Peyer's patch (tissue), 4 donors: ENCODE data around the gene SCRT2. TPM values are rescaled to one million over a fixed set of nuclear protein-coding genes. Genes with fewer than 3 reads are reported as not detected.

Experiments used
- DNase-seq, 3 donors: peaks; one replicate each; pipeline ENCODE4 v3.0.0-alpha.2; 2017 to 2019
- H3K27ac ChIP-seq, 4 donors: fragments of 200-600 bp; sonication (generic); one replicate each; pipeline ENCODE4 v1.5.1; 2016 to 2019
- H3K27me3 ChIP-seq, 2 donors: fragments of 200-600 bp; sonication (generic); one replicate each; pipeline ENCODE4 v1.5.1; 2019
- H3K36me3 ChIP-seq, 3 donors: fragments of 200-600 bp; sonication (generic); one replicate each; pipeline ENCODE4 v1.5.1; 2016 to 2019
- H3K4me1 ChIP-seq, 4 donors: fragments of 200-600 bp; sonication (generic); one replicate each; pipeline ENCODE4 v1.5.1; 2016 to 2019
- H3K4me3 ChIP-seq, 4 donors: fragments of 200-600 bp; sonication (generic); 1 replicate in 3 of 4; 2 replicates in 1 of 4; pipeline ENCODE4 v1.5.1; 2016 to 2019; ENCODE audit warnings: mild to moderate bottlenecking in 1 of 4
- H3K9me3 ChIP-seq, 4 donors: fragments of 200-600 bp; sonication (generic); one replicate each; pipeline ENCODE4 v1.5.1; 2016 to 2019; ENCODE audit warnings: mild to moderate bottlenecking in 1 of 4
- POLR2A ChIP-seq, 2 donors: fragments of 450-650 bp; IDR thresholded peaks; one replicate each; pipeline ENCODE4 v1.5.1; 2017; ENCODE audit warnings: antibody characterized with exemption in 2 of 2, mild to moderate bottlenecking in 2 of 2, moderate library complexity in 2 of 2
- total RNA-seq, 4 donors: library from RNA; depleted of rRNA; stranded (reverse); fragments of >200 nt; gene quantifications; one replicate each; pipeline ENCODE4 v1.1.0, GENCODE V29; 2016
- TF ChIP-seq, protein P1 (sequence below), 6 experiments: fragments of 450-650 bp in 4 of 6; fragments of 200-600 bp in 2 of 6; sonication (generic) in 1 of 6; IDR thresholded peaks; one replicate each; pipeline ENCODE4 v1.5.1; 2017 to 2019; ENCODE audit warnings: antibody characterized with exemption in 6 of 6, mild to moderate bottlenecking in 3 of 6, moderate library complexity in 1 of 6

SCRT2 gene
- total RNA-seq, 4 donors from 2014 or later: not detected

DNA sequence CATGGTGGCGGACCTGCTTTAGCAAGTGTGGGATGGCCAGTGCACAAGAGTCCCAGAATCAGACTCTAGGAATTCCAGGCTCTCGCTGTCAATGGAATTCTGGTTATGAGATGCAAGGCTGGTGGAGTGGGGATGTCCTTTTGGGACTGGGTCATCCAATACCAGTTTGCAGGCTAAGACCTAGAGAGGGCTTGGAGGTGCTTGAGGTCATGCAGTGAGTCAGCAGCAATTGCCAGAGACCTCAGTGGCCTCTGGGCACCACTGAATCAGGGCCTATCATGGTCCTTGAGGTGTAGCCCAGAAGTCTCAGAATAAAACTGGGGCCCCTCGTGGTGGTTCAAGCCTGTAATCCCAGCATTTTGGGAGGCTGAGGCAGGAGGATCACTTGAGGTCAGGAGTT, 1.4 kb upstream of the SCRT2 start:
- TF ChIP-seq, protein P1, sequence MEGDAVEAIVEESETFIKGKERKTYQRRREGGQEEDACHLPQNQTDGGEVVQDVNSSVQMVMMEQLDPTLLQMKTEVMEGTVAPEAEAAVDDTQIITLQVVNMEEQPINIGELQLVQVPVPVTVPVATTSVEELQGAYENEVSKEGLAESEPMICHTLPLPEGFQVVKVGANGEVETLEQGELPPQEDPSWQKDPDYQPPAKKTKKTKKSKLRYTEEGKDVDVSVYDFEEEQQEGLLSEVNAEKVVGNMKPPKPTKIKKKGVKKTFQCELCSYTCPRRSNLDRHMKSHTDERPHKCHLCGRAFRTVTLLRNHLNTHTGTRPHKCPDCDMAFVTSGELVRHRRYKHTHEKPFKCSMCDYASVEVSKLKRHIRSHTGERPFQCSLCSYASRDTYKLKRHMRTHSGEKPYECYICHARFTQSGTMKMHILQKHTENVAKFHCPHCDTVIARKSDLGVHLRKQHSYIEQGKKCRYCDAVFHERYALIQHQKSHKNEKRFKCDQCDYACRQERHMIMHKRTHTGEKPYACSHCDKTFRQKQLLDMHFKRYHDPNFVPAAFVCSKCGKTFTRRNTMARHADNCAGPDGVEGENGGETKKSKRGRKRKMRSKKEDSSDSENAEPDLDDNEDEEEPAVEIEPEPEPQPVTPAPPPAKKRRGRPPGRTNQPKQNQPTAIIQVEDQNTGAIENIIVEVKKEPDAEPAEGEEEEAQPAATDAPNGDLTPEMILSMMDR (IDR thresholded peaks at IDR 0.05): no peak
- TF ChIP-seq POLR2A (IDR thresholded peaks at IDR 0.05): no peak
- peaks cover 0 to 14% (median 8%) of the 10 kb centered on the region in 4 donors for H3K4me1 ChIP-seq
- no peak overlapping the region for H3K27ac ChIP-seq
- no peaks in the 10 kb centered on the region for H3K9me3 ChIP-seq
- H3K27me3 ChIP-seq: peaks cover 0 to 15% of the 10 kb centered on the region in 2 donors
- H3K36me3 ChIP-seq: no peaks in the 10 kb centered on the region
- no peak overlapping the region for H3K4me3 ChIP-seq
- DNase-seq: no peak

DNA sequence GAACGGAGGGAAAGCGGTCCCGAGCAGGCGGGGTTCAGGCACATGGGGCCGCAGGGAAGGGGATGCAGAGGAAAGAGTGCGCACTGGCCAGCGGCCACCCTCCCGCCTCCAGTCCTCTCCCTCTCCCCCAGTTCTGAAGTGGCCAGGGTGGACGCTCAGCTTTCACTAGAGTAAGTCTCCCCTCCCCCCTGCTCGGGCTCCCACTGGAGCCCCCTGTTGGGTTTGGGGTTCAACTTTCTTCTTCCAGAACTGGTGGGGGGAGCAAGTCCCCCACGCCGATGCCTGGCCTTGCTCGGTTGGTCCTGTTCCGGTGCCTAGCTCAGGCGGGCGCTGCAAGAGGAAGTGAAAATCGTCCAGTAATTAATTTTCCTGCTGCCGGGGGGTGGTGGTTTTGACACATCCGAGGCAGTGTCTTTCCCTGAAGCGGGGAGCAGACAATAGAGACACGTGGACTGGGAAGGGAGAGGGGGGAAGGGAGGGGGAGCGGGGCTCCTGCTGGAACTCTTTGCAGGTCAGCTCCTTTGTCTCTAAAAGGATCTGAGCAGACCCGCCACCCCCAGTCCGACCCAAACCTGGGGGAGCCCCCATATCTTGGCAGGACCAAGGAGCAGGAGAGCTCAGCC, 824 bp upstream of the SCRT2 start:
- H3K9me3 ChIP-seq: no peaks in the 10 kb centered on the region
- H3K4me1 ChIP-seq: peaks cover 0 to 14% (median 8%) of the 10 kb centered on the region in 4 donors
- no peak overlapping the region for H3K4me3 ChIP-seq
- H3K27me3 ChIP-seq: peaks cover 0 to 15% of the 10 kb centered on the region in 2 donors
- no peak for TF ChIP-seq POLR2A (IDR thresholded peaks at IDR 0.05)
- TF ChIP-seq, protein P1 (IDR thresholded peaks at IDR 0.05): no peak
- DNase-seq: peak in 1 of 3 donors; percentile 49
- no peak overlapping the region for H3K27ac ChIP-seq
- H3K36me3 ChIP-seq: no peaks in the 10 kb centered on the region

DNA sequence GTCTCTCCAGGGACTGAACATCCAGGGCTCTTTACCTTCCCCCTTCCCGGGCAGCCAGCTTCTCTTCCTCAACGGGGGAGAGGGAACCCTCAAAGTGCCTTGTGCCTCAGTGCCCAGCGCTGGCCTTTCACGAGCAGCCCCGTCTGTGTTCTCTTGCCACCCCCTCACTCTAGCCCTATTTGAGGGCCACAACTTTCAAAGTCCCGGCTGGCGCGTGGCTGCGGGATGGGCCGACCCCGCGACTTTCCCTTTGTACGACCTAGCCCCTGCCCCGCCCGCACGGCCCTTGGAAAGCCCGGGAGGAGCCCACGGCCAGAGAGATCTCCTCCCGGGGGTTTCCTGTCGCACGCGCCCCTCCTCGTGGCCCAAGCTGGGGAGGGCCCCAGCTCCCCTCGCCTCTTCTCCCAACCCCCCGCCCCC, 559 bp downstream of the SCRT2 start:
- Histone ChIP-seq H3K4me3 (no peak overlapping the region), H3K9me3 (no peaks in the 10 kb centered on the region), H3K4me1 (peaks cover 0 to 14% (median 8%) of the 10 kb centered on the region in 4 donors), H3K27me3 (peaks cover 0 to 15% of the 10 kb centered on the region in 2 donors), H3K27ac (no peak overlapping the region), H3K36me3 (no peaks in the 10 kb centered on the region)
- TF ChIP-seq, protein P1 (IDR thresholded peaks at IDR 0.05): no peak
- TF ChIP-seq POLR2A (IDR thresholded peaks at IDR 0.05): no peak
- no peak for DNase-seq

DNA sequence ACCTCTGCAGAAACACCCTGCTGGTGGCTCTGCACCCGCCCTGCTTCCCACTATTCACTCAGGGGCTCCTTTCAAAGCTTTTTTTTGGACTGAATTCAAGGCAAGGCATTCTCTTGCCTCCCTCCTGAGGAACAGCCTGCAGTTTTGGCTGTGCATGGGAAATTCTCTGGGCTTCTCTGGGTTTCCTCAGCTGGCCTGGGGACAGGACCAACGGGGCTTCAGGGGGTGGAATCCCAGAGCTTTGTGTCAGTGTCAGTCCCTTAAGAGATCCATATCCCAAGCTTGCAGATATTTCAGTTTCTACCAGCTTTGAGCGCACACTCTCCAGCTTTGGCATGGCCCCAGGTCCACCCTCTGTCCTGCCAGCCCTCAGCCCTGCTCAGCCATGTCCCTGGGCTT, 2.0 kb downstream of the SCRT2 start:
- Histone ChIP-seq H3K27me3 (peaks cover 0 to 15% of the 10 kb centered on the region in 2 donors), H3K36me3 (no peaks in the 10 kb centered on the region), H3K27ac (no peak overlapping the region), H3K4me3 (no peak overlapping the region), H3K4me1 (peaks cover 0 to 14% (median 8%) of the 10 kb centered on the region in 4 donors), H3K9me3 (no peaks in the 10 kb centered on the region)
- DNase-seq: no peak
- no peak for TF ChIP-seq POLR2A (IDR thresholded peaks at IDR 0.05)
- TF ChIP-seq, protein P1 (IDR thresholded peaks at IDR 0.05): no peak

DNA sequence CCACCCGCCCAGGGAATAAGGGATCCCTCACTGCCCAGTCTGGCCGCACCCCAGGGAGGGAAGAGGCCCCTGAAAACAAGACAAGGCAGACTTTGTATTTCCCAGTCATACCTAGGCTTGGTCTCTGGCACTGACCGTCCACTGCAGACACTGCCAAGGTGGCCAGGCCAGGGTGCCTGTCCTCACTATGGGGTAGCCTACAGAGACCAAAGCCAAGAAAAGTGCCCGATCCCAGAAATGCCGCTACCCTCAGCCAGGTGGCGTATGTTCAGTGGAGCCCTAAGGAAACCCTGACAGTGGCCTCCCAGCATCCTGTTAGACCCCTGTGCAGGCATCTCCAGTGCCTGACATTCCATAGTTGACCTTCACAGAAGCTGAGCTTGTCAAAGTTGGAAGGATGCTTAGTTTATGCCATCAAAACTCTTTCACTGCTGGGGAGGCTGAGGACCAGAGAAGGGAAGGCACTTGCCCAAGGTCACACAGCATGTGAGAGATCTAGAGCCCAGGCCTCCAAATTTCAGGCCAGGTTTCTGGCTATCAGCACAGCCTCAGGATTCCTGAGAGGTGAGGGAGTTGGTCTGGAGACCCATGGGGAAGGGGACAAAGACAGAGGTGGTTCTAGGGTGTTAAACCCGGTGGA, 2.5 kb downstream of the SCRT2 start:
- Histone ChIP-seq H3K27me3 (peaks cover 0 to 15% of the 10 kb centered on the region in 2 donors), H3K4me3 (no peak overlapping the region), H3K27ac (no peak overlapping the region), H3K4me1 (peaks cover 0 to 14% (median 8%) of the 10 kb centered on the region in 4 donors), H3K9me3 (no peaks in the 10 kb centered on the region), H3K36me3 (no peaks in the 10 kb centered on the region)
- no peak for DNase-seq
- TF ChIP-seq, protein P1 (IDR thresholded peaks at IDR 0.05): peak in 2 of 6 experiments; percentile 8 to 12
- no peak for TF ChIP-seq POLR2A (IDR thresholded peaks at IDR 0.05)
